GM12878 (cell line): ENCODE results near the gene KCNK7. TPM values are rescaled to one million over a fixed set of nuclear protein-coding genes. Genes with fewer than 3 reads are reported as not detected.
A peak's percentile ranks its signal among the peaks of the same experiment; 100 is the strongest.

ENCODE experiments used
- BACH1 ChIP-seq: fragments of 450-650 bp; IDR thresholded peaks from 2 replicates; pipeline ENCODE4 v1.6.1; 2017; ENCODE audit warnings: mild to moderate bottlenecking, borderline replicate concordance
- BHLHE40 ChIP-seq, 2 experiments: fragments of 450-650 bp in 1 of 2; IDR thresholded peaks; 2 replicates each; pipeline ENCODE4 v1.6.1; 2011 to 2017; ENCODE audit warnings: low read depth in 2 of 2, borderline replicate concordance in 1 of 2, improper control_type of control experiment in 1 of 2, low read length in 1 of 2, mild to moderate bottlenecking in 1 of 2
- BRCA1 ChIP-seq: IDR thresholded peaks from 2 replicates; pipeline ENCODE4 v1.6.1; 2011; ENCODE audit warnings: low read depth, low read length, improper control_type of control experiment
- CHD2 ChIP-seq: IDR thresholded peaks from 2 replicates; pipeline ENCODE4 v1.6.1; 2011; ENCODE audit warnings: low read depth, low read length, improper control_type of control experiment, borderline replicate concordance
- EGR1 ChIP-seq, 2 experiments: IDR thresholded peaks; 1 replicate in 1 of 2; 2 replicates in 1 of 2; pipeline ENCODE4 v1.6.1; 2011 to 2012; ENCODE audit warnings: low read depth in 2 of 2, low read length in 2 of 2, borderline replicate concordance in 1 of 2, mild to moderate bottlenecking in 1 of 2, moderate library complexity in 1 of 2
- GATAD2B ChIP-seq: fragments of 450-650 bp; conservative IDR thresholded peaks from 2 replicates; pipeline ENCODE4 v1.6.1; 2017; ENCODE audit warnings: low read depth, mild to moderate bottlenecking, moderate library complexity
- HDGF ChIP-seq: fragments of 450-650 bp; IDR thresholded peaks from 2 replicates; pipeline ENCODE4 v1.6.1; 2016; ENCODE audit warnings: antibody characterized with exemption
- SRF ChIP-seq, 2 experiments: IDR thresholded peaks; 2 replicates each; pipeline ENCODE4 v1.6.1; 2011; ENCODE audit warnings: low read depth in 2 of 2, low read length in 2 of 2, mild to moderate bottlenecking in 1 of 2, moderate library complexity in 1 of 2
- TBL1XR1 ChIP-seq: IDR thresholded peaks from 2 replicates; pipeline ENCODE4 v1.6.1; 2012; ENCODE audit warnings: low read depth, low read length, improper control_type of control experiment
- ZNF622 ChIP-seq: fragments of 450-650 bp; IDR thresholded peaks from 2 replicates; pipeline ENCODE4 v1.6.1; 2017; ENCODE audit warnings: mild to moderate bottlenecking, inconsistent platforms
- ZSCAN29 ChIP-seq: fragments of 450-650 bp; IDR thresholded peaks from 2 replicates; pipeline ENCODE4 v1.6.1; 2017; ENCODE audit warnings: mild to moderate bottlenecking, moderate library complexity
- polyA plus RNA-seq, 11 experiments: library from polyadenylated mRNA; depleted of rRNA in 4 of 11; unstranded in 6 of 11; stranded (reverse) in 5 of 11; fragments of >200 nt; fragmentation: Nextera tagmentation in 4 of 11; fragmentation: Illumina TruSeq in 1 of 11; extraction: Ambion mirVana in 4 of 11; extraction: Trizol in 1 of 11; gene quantifications; 1 replicate in 1 of 11; 2 replicates in 10 of 11; pipeline versions ENCODE4 v1.2.1 to v1.2.3, GENCODE V29; 2011 to 2016; ENCODE audit warnings: inconsistent platforms in 2 of 11, missing spikeins in 2 of 11, low read depth in 1 of 11
- total RNA-seq, 4 experiments: library from RNA; depleted of rRNA in 3 of 4; stranded (reverse); fragments of >200 nt in 3 of 4; fragmentation: Illumina TruSeq in 1 of 4; extraction: Trizol in 1 of 4; gene quantifications; 2 replicates each; pipeline versions ENCODE4 v1.2.1 to v1.2.3, GENCODE V29; 2013 to 2021
- TF ChIP-seq, protein P1 (sequence below): fragments of 450-650 bp; IDR thresholded peaks from 2 replicates; pipeline ENCODE4 v1.6.1; 2016; ENCODE audit warnings: mild to moderate bottlenecking, moderate library complexity, borderline replicate concordance
- TF ChIP-seq, protein P2 (sequence below): IDR thresholded peaks from 2 replicates; pipeline ENCODE4 v1.6.1; 2011; ENCODE audit warnings: borderline replicate concordance, low read depth, mild to moderate bottlenecking, moderate library complexity, low read length; ENCODE audit not compliant: insufficient read depth, poor library complexity, severe bottlenecking
- TF ChIP-seq, protein P3 (sequence below): IDR thresholded peaks from 2 replicates; pipeline ENCODE4 v1.6.1; 2012; ENCODE audit warnings: low read depth, low read length, improper control_type of control experiment
- TF ChIP-seq, protein P4 (sequence below): fragments of 450-650 bp; IDR thresholded peaks from 2 replicates; pipeline ENCODE4 v1.6.1; 2017; ENCODE audit warnings: mild to moderate bottlenecking, low read depth, inconsistent platforms; ENCODE audit not compliant: poor library complexity, severe bottlenecking
- TF ChIP-seq, protein P5 (sequence below): fragments of 150-350 bp; IDR thresholded peaks from 2 replicates; pipeline ENCODE4 v1.6.1; 2016; ENCODE audit warnings: low read depth, low read length

KCNK7 gene
- total and polyA plus RNA-seq, 10 of the 15 experiments (the other 5 are each of a cell fraction or from before 2014, with no cell fraction given) = 0.11 to 0.54 (median 0.23) TPM; not detected in 7

DNA sequence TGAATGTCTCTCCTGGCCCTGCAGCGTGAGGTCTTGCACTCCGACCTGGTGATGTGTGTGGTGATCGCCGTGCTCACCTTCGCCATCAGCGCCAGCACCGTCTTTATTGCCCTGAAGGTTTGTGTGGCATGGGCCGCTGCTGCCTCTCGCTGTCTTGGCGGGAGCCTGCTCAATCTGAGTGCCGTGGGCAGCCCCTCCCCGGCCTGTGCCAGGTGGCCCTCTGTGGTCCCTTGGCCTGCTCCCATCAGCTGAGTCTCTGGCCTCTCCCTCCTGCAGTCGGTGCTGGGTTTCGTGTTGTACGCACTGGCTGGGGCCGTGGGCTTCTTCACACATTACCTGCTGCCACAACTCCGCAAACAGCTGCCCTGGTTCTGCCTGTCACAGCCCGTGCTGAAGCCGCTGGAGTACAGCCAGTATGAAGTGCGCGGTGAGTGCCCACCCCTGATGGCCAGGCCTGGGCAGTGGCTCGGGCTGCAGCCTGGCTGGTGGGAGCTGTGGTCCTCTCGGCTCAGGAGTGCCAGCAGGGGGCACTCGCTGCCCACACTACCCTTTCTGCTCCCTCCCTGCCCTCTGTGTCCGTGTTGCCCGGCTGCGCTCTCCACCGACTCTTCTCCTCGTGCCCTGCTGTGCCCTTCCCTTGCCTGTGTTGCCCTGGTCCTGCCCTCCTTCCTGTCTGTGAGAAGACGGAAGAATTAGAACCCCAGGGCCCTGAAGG lies 30.2 kb upstream of the KCNK7 start (continued):
- TF ChIP-seq, protein P1, sequence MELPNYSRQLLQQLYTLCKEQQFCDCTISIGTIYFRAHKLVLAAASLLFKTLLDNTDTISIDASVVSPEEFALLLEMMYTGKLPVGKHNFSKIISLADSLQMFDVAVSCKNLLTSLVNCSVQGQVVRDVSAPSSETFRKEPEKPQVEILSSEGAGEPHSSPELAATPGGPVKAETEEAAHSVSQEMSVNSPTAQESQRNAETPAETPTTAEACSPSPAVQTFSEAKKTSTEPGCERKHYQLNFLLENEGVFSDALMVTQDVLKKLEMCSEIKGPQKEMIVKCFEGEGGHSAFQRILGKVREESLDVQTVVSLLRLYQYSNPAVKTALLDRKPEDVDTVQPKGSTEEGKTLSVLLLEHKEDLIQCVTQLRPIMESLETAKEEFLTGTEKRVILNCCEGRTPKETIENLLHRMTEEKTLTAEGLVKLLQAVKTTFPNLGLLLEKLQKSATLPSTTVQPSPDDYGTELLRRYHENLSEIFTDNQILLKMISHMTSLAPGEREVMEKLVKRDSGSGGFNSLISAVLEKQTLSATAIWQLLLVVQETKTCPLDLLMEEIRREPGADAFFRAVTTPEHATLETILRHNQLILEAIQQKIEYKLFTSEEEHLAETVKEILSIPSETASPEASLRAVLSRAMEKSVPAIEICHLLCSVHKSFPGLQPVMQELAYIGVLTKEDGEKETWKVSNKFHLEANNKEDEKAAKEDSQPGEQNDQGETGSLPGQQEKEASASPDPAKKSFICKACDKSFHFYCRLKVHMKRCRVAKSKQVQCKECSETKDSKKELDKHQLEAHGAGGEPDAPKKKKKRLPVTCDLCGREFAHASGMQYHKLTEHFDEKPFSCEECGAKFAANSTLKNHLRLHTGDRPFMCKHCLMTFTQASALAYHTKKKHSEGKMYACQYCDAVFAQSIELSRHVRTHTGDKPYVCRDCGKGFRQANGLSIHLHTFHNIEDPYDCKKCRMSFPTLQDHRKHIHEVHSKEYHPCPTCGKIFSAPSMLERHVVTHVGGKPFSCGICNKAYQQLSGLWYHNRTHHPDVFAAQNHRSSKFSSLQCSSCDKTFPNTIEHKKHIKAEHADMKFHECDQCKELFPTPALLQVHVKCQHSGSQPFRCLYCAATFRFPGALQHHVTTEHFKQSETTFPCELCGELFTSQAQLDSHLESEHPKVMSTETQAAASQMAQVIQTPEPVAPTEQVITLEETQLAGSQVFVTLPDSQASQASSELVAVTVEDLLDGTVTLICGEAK = no peak
- TF ChIP-seq, protein P2, sequence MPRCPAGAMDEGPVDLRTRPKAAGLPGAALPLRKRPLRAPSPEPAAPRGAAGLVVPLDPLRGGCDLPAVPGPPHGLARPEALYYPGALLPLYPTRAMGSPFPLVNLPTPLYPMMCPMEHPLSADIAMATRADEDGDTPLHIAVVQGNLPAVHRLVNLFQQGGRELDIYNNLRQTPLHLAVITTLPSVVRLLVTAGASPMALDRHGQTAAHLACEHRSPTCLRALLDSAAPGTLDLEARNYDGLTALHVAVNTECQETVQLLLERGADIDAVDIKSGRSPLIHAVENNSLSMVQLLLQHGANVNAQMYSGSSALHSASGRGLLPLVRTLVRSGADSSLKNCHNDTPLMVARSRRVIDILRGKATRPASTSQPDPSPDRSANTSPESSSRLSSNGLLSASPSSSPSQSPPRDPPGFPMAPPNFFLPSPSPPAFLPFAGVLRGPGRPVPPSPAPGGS = no peak
- TF ChIP-seq, protein P3, sequence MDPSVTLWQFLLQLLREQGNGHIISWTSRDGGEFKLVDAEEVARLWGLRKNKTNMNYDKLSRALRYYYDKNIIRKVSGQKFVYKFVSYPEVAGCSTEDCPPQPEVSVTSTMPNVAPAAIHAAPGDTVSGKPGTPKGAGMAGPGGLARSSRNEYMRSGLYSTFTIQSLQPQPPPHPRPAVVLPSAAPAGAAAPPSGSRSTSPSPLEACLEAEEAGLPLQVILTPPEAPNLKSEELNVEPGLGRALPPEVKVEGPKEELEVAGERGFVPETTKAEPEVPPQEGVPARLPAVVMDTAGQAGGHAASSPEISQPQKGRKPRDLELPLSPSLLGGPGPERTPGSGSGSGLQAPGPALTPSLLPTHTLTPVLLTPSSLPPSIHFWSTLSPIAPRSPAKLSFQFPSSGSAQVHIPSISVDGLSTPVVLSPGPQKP = no peak
- no peak for TF ChIP-seq BRCA1
- no peak for TF ChIP-seq CHD2
- TF ChIP-seq, protein P4, sequence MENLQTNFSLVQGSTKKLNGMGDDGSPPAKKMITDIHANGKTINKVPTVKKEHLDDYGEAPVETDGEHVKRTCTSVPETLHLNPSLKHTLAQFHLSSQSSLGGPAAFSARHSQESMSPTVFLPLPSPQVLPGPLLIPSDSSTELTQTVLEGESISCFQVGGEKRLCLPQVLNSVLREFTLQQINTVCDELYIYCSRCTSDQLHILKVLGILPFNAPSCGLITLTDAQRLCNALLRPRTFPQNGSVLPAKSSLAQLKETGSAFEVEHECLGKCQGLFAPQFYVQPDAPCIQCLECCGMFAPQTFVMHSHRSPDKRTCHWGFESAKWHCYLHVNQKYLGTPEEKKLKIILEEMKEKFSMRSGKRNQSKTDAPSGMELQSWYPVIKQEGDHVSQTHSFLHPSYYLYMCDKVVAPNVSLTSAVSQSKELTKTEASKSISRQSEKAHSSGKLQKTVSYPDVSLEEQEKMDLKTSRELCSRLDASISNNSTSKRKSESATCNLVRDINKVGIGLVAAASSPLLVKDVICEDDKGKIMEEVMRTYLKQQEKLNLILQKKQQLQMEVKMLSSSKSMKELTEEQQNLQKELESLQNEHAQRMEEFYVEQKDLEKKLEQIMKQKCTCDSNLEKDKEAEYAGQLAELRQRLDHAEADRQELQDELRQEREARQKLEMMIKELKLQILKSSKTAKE = no peak
- no peak for TF ChIP-seq ZSCAN29
- TF ChIP-seq ZNF622 = no peak
- no peak for TF ChIP-seq TBL1XR1
- TF ChIP-seq BHLHE40 (IDR thresholded peaks at IDR 0.05; ENCODE audit: borderline replicate concordance in 1 of 2, low read depth in 2 of 2, low read length in 1 of 2) = 0 out of 4 replicates have a peak, but pooled peaks of 1 of the 2 experiments have one; percentile 20
- TF ChIP-seq EGR1 (IDR thresholded peaks at IDR 0.05; ENCODE audit: borderline replicate concordance in 1 of 2, low read depth in 2 of 2, low read length in 2 of 2) = no peak
- no peak for TF ChIP-seq BACH1
- peak; percentile 38; the same call in 1 of the 2 replicates for TF ChIP-seq GATAD2B
- TF ChIP-seq, protein P5, sequence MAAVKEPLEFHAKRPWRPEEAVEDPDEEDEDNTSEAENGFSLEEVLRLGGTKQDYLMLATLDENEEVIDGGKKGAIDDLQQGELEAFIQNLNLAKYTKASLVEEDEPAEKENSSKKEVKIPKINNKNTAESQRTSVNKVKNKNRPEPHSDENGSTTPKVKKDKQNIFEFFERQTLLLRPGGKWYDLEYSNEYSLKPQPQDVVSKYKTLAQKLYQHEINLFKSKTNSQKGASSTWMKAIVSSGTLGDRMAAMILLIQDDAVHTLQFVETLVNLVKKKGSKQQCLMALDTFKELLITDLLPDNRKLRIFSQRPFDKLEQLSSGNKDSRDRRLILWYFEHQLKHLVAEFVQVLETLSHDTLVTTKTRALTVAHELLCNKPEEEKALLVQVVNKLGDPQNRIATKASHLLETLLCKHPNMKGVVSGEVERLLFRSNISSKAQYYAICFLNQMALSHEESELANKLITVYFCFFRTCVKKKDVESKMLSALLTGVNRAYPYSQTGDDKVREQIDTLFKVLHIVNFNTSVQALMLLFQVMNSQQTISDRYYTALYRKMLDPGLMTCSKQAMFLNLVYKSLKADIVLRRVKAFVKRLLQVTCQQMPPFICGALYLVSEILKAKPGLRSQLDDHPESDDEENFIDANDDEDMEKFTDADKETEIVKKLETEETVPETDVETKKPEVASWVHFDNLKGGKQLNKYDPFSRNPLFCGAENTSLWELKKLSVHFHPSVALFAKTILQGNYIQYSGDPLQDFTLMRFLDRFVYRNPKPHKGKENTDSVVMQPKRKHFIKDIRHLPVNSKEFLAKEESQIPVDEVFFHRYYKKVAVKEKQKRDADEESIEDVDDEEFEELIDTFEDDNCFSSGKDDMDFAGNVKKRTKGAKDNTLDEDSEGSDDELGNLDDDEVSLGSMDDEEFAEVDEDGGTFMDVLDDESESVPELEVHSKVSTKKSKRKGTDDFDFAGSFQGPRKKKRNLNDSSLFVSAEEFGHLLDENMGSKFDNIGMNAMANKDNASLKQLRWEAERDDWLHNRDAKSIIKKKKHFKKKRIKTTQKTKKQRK = no peak
- TF ChIP-seq HDGF = peak; percentile 76
- no peak for TF ChIP-seq SRF (IDR thresholded peaks at IDR 0.05; ENCODE audit: low read depth in 2 of 2, low read length in 2 of 2)
